ES-I3 (cell line): ENCODE results near the gene CTNNBIP1.

Source experiments
- H3K36me3 ChIP-seq: 2 replicates; pipeline ENCODE4 v1.6.1; 2013; ENCODE audit warnings: mild to moderate bottlenecking, low read length, control low read depth, moderate library complexity; ENCODE audit not compliant: insufficient read depth
- H3K4me1 ChIP-seq: 2 replicates; pipeline ENCODE4 v1.6.1; 2013; ENCODE audit warnings: mild to moderate bottlenecking, control low read depth, low read length; ENCODE audit not compliant: insufficient read depth
- H3K9ac ChIP-seq: 2 replicates; pipeline ENCODE4 v1.6.1; 2013; ENCODE audit warnings: low read depth, mild to moderate bottlenecking, low read length, moderate library complexity
- H3K9me3 ChIP-seq: 2 replicates; pipeline ENCODE4 v1.6.1; 2013; ENCODE audit warnings: mild to moderate bottlenecking, low read length, moderate library complexity; ENCODE audit not compliant: control insufficient read depth, insufficient read depth

CTNNBIP1 gene

DNA sequence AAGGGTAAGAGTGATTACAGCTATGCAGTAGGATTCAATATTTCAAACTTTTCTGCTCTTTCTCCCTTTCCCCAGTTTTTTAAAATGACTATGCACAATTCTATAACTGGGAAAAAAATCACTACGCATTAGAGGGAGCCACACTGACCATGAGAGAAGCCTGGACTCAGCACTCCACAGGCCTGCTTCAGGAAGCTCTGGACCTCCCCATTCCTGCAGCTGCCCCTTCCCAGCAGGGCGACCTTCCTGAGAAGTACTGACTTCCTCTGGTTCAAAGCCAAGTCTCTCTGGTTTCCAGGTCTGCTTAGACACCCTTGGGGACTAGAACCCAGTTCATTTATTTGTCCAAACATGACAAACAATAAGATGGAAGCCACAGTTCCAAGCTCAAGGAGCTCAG, 44.3 kb downstream of the CTNNBIP1 start:
- no peaks in the 10 kb centered on the region for H3K9me3 ChIP-seq
- no peak overlapping the region for H3K9ac ChIP-seq
- peaks cover 4% of the 10 kb centered on the region for H3K4me1 ChIP-seq
- no peaks in the 10 kb centered on the region for H3K36me3 ChIP-seq

DNA sequence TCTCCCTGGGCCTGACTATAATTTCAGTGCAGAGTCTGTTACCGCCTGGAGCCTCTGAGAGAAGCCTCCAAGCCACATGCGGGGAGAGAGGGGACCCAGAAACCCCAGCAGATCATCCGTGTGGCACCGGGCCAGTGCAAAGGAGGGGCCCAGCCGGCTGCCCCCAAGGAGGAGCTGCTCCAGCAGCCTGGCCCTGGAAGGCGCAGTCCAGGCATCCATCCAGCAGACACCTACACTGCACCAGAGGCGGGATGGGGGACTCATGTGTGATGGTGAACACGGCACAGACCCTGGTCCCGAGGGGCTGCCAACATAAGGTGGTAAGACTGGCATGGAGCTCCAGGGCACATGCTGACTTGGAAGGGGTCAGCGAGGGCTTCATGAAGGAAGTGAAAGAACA, 46.7 kb downstream of the CTNNBIP1 start:
- Histone ChIP-seq H3K4me1 (peaks cover 13% of the 10 kb centered on the region), H3K36me3 (no peaks in the 10 kb centered on the region), H3K9ac (no peak overlapping the region), H3K9me3 (no peaks in the 10 kb centered on the region)

DNA sequence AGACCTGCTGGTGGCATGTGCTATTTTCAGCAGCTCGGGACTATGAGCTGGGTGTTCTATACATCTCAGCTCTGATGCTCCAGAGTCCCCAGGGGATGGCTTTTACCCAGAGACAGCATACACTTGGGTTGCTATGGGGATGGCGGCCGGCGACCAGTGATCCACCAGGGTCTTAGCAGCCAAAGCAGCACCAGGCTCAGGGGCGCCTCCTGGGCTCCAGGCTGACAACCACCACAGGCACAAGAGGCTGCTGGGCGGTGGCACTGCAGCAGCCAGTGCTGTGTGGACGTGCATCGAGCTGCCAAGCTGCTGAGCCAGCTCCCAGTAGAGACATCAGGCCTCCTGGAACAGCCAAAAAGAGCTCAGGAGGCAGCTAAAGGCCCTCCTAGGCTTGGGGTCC, 48.7 kb downstream of the CTNNBIP1 start:
- Histone ChIP-seq H3K9ac (no peak overlapping the region), H3K4me1 (peaks cover 13% of the 10 kb centered on the region), H3K9me3 (no peaks in the 10 kb centered on the region), H3K36me3 (no peaks in the 10 kb centered on the region)

DNA sequence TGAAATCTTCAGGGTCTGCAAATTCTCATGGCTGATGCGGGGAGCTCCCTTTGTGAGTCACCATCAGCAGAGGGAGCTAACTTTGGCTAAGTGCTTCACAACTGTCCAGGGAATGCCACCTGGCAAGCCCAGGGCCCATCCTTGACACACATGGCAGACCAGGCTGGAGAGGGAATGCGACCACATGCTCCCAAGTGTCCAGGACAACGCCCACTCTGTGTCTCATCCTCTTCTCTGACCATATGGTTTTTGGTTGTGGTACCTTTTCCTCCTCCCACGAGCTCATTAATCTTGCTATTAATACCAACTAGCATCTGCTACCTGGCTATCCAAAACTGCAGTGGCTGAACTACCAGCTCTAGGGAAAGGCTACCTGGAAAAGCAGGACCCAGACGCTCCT, 49.2 kb downstream of the CTNNBIP1 start:
- peaks cover 9% of the 10 kb centered on the region for H3K4me1 ChIP-seq
- H3K9me3 ChIP-seq, result no peaks in the 10 kb centered on the region

DNA sequence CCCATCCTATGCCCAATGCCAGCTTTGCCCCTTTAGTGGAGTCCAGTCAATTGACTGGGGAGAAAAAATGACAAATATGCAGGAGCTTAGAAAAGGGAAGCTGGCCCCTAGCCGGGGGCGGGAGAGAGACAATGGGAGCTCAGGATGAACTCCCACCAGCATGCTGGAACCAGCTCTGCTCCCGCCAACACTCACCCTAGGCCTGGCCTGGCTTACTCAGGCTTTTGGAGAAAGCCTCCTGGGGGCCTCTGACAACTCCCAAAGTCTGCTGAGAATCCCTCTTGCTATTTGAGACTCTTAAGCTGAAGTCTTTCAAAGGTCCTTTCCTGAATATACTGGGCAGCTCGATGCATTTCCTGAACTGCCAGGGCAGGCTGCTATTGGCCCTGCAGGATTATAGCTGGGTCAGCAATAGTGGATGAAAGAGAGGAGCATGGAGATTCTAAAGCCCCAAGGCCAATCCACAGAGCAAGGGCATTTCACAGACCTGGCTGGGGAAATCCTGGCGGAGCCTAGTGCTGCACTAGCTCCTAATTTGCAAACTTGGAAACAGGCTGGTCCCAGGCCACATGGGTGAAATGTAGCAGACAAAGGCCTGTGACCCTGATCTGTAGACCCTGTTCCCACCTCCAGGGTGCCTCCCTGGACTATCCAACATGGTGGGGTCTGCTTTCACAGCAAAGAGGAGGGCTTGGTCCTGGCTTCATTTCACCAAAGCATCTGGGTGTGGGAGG, 50.6 kb downstream of the CTNNBIP1 start:
- no peaks in the 10 kb centered on the region for H3K36me3 ChIP-seq
- no peak overlapping the region for H3K9ac ChIP-seq
- H3K4me1 ChIP-seq, result peaks cover 8% of the 10 kb centered on the region
- no peaks in the 10 kb centered on the region for H3K9me3 ChIP-seq

More for the DNA sequence above, 49.2 kb downstream of the CTNNBIP1 start:
- H3K36me3 ChIP-seq, result no peaks in the 10 kb centered on the region
- no peak overlapping the region for H3K9ac ChIP-seq

DNA sequence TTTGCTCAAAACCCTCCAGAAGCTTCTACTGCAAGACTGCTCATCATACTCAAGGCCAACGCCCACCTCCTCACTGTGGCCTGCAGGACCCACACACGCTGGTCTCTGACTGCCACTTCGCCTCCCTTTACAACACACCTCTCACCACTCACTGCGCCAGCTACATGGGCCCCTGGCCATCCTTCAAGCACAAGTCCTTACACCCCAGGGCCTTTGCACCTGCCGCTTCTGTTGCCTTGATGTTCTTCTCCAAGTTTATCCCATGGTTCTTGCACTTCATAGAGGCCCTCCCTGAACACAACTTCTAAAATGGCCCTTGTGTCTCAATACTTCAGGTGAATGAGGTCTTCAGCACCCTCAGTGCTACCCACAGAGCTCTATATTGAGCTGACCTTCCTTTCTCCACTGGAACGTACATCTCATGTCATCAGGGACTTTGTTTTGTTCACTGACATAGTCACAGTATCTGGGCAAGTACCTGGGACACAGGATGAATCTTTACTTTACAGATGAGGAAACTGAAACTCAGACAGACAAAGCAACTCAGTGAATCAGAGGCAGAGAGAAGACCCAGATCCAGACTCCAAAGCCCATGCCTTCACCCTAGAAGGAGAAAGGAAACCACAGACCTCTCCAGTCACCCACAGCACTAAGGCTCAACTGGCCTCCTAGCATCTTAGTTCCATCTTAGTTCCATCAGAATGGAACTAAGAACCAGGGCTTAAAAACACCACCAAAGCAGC, 51.6 kb downstream of the CTNNBIP1 start:
- Histone ChIP-seq H3K36me3 (no peaks in the 10 kb centered on the region), H3K9me3 (no peaks in the 10 kb centered on the region), H3K4me1 (peaks cover 8% of the 10 kb centered on the region), H3K9ac (no peak overlapping the region)

DNA sequence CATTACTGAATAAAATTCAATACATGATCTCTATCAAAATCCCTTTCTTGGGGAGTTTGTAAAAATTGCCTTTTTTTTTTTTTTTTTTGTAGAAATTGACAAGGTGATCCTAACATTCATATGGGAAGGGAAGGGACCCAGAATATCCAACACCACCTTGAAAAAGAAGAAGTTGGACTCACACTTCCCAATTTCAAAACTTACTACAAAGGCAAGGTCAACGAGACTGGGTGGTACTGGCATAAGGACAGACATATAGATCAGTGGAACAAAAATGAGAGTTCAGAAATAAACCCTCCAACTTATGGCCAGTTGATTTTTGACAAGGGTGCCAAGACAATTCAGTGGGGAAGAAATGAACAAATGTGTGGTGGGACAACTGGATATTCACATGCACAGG, 54.9 kb downstream of the CTNNBIP1 start:
- Histone ChIP-seq H3K4me1 (peaks cover 15% of the 10 kb centered on the region), H3K9me3 (no peaks in the 10 kb centered on the region), H3K36me3 (no peaks in the 10 kb centered on the region), H3K9ac (no peak overlapping the region)

DNA sequence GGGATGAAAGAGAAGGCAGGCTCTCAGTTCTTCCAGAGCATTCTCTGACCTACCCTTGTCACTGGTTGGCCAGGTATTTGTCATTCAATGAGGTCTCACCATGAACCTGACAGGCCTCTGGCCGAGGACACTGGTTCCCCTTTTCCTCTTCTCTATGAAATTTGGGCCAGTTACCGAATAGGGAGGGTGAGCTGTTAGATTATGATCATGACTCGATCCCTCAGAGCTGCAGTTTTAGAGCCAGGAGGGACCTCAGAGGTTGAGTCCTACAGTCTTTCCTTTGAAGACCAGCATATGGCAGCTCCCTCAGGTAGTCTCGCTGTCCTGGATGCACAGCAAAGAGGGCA, 56.8 kb downstream of the CTNNBIP1 start:
- no peak overlapping the region for H3K9ac ChIP-seq
- H3K9me3 ChIP-seq, result no peaks in the 10 kb centered on the region
- peaks cover 8% of the 10 kb centered on the region for H3K4me1 ChIP-seq
- no peaks in the 10 kb centered on the region for H3K36me3 ChIP-seq

DNA sequence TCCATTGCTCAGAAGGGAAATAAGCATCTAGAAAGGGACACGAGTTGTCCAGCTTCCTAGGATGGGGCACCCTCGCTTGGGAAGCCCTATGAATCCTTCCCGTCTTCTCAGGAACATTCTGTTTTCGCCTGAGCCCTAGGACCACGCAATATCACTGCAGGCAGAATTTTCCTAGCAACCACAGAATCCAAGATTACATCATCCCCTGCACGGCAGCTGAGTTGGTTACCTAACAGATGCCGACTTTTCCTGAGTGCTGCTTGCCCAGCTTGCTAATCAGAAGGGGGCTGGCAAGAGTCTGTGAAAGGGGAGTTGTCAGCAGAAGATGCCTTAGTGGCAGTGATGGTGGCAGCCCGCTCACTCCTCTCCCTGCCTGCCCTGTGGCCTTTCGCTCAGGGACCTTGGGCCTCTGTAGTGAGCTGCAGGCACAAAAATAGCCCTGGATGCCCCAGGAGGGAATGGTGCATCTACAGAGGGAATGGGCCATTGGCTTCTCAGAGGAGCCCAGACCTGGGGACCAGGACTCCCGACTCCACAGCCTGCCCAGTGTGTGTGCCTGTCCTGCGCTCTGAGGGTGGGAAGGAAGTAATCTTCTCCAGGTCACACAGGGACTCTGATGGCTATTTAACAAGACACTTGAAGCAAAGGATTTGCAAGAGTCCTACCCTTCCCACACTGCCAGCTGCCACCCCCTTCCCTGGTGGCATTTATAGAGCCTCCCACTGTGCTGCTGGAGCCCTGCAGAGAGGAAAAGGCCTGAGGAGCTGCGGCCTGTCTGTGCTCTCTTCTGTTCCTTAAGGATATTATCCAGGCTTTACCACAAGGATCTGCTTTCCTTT, 57.4 kb downstream of the CTNNBIP1 start:
- Histone ChIP-seq H3K4me1 (peaks cover 14% of the 10 kb centered on the region), H3K9me3 (no peaks in the 10 kb centered on the region), H3K9ac (no peak overlapping the region), H3K36me3 (no peaks in the 10 kb centered on the region)

DNA sequence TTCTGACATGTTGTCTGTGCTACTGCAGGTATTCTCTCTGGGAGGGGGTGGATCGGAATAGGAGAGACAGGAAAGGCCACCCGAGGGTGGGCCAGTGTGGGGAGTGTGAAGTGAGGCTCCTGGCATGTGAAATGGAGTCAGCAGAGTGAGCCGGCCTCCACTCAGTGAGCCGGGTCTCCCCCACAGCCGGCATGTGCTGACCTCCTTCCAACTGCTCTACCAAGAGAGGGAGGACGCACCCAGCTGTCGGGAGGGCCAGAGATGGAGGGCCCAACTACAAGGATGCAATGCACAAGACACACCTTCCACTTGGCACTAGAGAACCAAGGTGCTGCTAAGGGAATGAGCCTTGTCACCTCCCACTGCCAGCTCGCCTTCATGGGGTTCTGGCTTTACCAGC, 58.1 kb downstream of the CTNNBIP1 start:
- Histone ChIP-seq H3K9ac (no peak overlapping the region), H3K4me1 (peaks cover 17% of the 10 kb centered on the region), H3K36me3 (no peaks in the 10 kb centered on the region), H3K9me3 (no peaks in the 10 kb centered on the region)

DNA sequence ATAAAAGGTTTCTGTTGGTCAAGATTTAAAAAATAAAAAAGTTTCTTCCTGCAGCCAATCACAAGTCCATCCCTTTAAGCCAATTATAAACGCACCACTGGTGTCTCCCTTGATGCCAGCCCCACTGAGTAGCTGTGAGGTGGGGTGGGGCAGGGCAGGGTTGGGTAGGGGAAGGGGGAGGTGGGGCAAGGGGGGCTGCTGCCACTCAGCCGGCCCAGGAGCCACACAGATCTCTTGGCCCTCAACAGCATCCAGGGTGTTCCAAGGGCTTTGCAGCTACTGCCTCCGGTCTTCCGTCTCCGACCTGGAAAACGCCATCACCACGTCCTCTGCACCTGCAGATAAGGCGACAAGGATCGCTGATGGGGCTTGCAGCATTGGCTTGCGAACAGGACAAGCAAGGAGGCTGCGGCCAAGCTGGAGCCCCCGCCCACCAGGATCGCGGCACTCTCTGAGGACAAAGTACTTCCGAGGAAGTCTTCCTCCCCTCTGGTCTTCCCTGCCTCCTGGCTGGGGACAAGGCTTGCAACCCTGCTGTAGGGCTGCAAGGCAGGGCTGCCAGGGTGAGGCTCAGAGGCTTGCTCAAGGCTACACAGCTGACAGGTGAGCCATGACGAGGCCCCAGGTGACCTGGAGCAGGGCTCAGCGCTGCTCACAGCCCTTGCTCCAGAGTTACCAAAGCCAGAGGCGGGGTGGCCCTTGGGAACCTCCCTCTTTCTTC, 59.5 kb downstream of the CTNNBIP1 start:
- no peaks in the 10 kb centered on the region for H3K36me3 ChIP-seq
- no peaks in the 10 kb centered on the region for H3K9me3 ChIP-seq
- no peak overlapping the region; the same call in 1 of the 2 replicates for H3K9ac ChIP-seq
- peaks cover 20% of the 10 kb centered on the region for H3K4me1 ChIP-seq

DNA sequence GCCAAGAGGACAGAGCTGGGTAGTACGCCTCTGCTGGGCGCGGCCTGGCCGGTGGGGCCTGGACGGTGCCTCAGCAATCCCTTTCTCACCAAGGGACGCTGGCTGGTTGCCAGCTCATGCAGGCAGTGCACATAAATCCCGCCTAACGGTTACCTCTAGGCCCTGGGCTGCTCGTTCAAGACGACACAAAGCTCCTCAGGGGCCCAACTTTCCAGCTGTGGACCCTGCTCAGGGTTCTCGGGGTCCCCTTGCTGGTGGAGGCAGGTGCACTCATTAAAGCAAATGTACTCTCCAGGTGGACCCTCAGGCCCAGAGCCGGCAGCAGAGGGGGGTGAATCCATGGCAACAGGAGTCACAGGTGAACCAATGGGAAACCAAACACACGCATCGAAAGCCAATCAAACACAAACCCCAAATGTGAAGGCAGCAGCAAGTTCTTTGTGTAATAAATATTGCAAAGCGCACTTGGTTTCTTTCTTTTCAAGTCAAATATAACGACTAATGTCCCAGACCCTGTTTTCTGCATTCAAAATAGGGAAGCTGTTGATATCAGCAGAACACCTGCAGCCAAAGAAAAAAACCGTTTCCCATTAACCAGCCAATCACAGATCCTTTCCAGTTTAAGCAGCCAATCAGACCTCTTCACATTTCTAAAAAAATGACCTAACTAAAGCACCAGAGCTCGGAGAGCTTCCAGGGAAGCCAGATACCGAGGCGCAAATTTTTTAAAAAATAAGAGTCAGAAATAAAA, 60.2 kb downstream of the CTNNBIP1 start:
- Histone ChIP-seq H3K36me3 (no peaks in the 10 kb centered on the region), H3K9ac (no peak overlapping the region), H3K4me1 (peaks cover 20% of the 10 kb centered on the region), H3K9me3 (no peaks in the 10 kb centered on the region)

DNA sequence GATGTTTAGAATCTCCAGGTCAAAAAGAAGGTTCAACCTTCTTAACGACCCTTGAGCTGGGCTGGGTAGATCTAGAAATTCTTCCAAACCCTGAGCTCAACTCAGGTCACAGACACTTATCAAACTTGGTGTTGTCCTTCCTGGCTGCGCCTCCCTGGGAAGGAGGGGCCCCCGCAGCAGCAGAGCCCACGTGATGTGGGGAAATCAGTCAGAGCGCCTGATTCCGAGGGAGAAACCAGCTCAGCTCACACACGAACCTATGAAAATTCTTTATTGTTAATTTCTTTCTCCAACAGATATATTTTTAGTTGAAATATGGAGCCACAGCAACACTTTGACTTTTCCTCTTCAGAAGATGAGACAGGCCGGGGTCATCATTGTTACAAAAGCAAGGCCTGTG, 62.0 kb downstream of the CTNNBIP1 start:
- no peaks in the 10 kb centered on the region for H3K36me3 ChIP-seq
- H3K9ac ChIP-seq, result no peak overlapping the region
- H3K9me3 ChIP-seq, result no peaks in the 10 kb centered on the region
- peaks cover 20% of the 10 kb centered on the region for H3K4me1 ChIP-seq
